Measurements from ENCODE around the gene CDK13.

GRCh38 chr7:39926111-39926510, 23.9 kb upstream of the CDK13 start:
- no peak for TF ChIP-seq CTCF (IDR thresholded peaks at IDR 0.05 in 2 of 3, conservative IDR thresholded peaks at IDR 0.05 in 1 of 3; ENCODE audit: insufficient read depth in 2 of 3, low read depth in 1 of 3, low read length in 3 of 3)
- no peak for TF ChIP-seq ZNF282 (CRISPR knock-in tag; IDR thresholded peaks at IDR 0.05)
- TF ChIP-seq TAF1 (IDR thresholded peaks at IDR 0.05; ENCODE audit: control insufficient read depth, extremely low read depth, insufficient read depth, low read length, severe bottlenecking): no peak
- TF ChIP-seq NFYB (IDR thresholded peaks at IDR 0.05; ENCODE audit: extremely low read depth, insufficient read length): no peak
- TF ChIP-seq SMC3 (conservative IDR thresholded peaks at IDR 0.05; ENCODE audit: insufficient read depth, low read depth, low read length): no peak
- no peak for TF ChIP-seq POLR2A (conservative IDR thresholded peaks at IDR 0.05)
- no peak for TF ChIP-seq SMARCE1 (IDR thresholded peaks at IDR 0.05)
- TF ChIP-seq HDAC2 (IDR thresholded peaks at IDR 0.05): no peak
- TF ChIP-seq ZNF311 (CRISPR knock-in tag; IDR thresholded peaks at IDR 0.05): no peak
